K562 (cell line): ENCODE measurements around the gene PRPS2. TPM values are rescaled to one million over a fixed set of nuclear protein-coding genes. Genes with fewer than 3 reads are reported as not detected.

Source experiments
- ETV6 ChIP-seq, 3 experiments: fragments of 150-350 bp in 1 of 3; sonication (generic) in 1 of 3; formaldehyde crosslinking in 1 of 3; IDR thresholded peaks; 2 replicates each; pipeline versions ENCODE4 v1.6.1 to v1.8.0; 2014 to 2022; ENCODE audit warnings: borderline replicate concordance in 2 of 3, low read depth in 2 of 3, antibody characterized with exemption in 1 of 3, low read length in 1 of 3, mild to moderate bottlenecking in 1 of 3, missing genetic modification reagents in 1 of 3
- TAF7 ChIP-seq: fragments of 450-650 bp; IDR thresholded peaks from 2 replicates; pipeline ENCODE4 v1.6.1; 2016; ENCODE audit warnings: missing genetic modification characterization, missing compliant biosample characterization
- XRCC5 ChIP-seq: fragments of 200-400 bp; formaldehyde crosslinking; IDR thresholded peaks from 2 replicates; pipeline ENCODE4 v1.6.1; 2017; ENCODE audit warnings: low read depth, mild to moderate bottlenecking, low read length
- ZNF23 ChIP-seq: fragments of 250-450 bp; sonication (Bioruptor Pico); IDR thresholded peaks from 2 replicates; pipeline ENCODE4 v1.4.0; 2020; ENCODE audit warnings: mild to moderate bottlenecking
- polyA plus RNA-seq, 8 experiments: library from polyadenylated mRNA; depleted of rRNA in 4 of 8; stranded (reverse) in 5 of 8; unstranded in 3 of 8; fragments of >200 nt; fragmentation: Nextera tagmentation in 2 of 8; fragmentation: Illumina TruSeq in 1 of 8; extraction: Ambion mirVana in 2 of 8; extraction: Trizol in 1 of 8; gene quantifications; 2 replicates each; pipeline versions ENCODE4 v1.2.1 to v1.2.3, GENCODE V29; 2011 to 2014; ENCODE audit warnings: inconsistent platforms in 1 of 8, missing spikeins in 1 of 8
- total RNA-seq, 7 experiments: library from RNA; depleted of rRNA in 6 of 7; stranded (reverse); fragments of >200 nt in 6 of 7; fragmentation: Illumina TruSeq in 2 of 7; extraction: Trizol in 2 of 7; gene quantifications; 2 replicates each; pipeline versions ENCODE4 v1.2.1 to v1.2.3, GENCODE V29; 2011 to 2021; ENCODE audit warnings: low replicate concordance in 1 of 7
- TF ChIP-seq, protein P1 (sequence below): fragments of 450-650 bp; IDR thresholded peaks from 2 replicates; pipeline ENCODE4 v1.6.1; 2016; ENCODE audit warnings: mild to moderate bottlenecking, moderate library complexity
- TF ChIP-seq, protein P2 (sequence below): fragments of 450-650 bp; formaldehyde crosslinking; IDR thresholded peaks from 2 replicates; pipeline ENCODE4 v1.4.0; 2022; ENCODE audit warnings: missing genetic modification characterization
- TF ChIP-seq, protein P3 (sequence below): IDR thresholded peaks from 3 replicates; pipeline ENCODE4 v1.6.1; 2011; ENCODE audit warnings: borderline replicate concordance, mild to moderate bottlenecking, moderate library complexity; ENCODE audit not compliant: insufficient read length; ENCODE audit errors: extremely low read depth
- TF ChIP-seq, protein P4 (sequence below): fragments of 450-650 bp; IDR thresholded peaks from 2 replicates; pipeline ENCODE4 v1.7.1; 2018; ENCODE audit warnings: mild to moderate bottlenecking, low read depth; ENCODE audit not compliant: partially characterized antibody

Gene PRPS2
- total and polyA plus RNA-seq, 9 of the 15 experiments (the other 6 are each of a cell fraction or from before 2014, with no cell fraction given): 50.3 to 85.0 (median 62.1) TPM

DNA sequence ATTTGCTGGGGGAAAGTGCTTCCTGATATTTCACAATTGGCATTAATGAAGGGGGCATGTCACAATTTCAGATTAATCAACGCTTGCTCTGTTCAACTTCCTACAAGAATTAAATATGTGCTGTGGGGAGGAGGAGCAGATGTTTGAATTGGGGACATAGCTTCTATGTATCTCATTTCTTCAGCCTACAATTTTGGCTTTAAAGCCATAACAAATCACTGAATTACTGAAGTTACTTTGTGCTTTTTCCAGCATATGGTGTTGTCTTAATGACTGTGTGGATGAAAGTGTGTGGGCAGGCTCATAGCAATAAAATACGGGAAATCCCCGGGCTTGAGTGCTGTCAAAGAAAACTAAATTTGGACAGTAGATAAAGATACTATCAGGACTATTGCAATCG lies 76.5 kb downstream of the PRPS2 start (continued):
- TF ChIP-seq, protein P1, sequence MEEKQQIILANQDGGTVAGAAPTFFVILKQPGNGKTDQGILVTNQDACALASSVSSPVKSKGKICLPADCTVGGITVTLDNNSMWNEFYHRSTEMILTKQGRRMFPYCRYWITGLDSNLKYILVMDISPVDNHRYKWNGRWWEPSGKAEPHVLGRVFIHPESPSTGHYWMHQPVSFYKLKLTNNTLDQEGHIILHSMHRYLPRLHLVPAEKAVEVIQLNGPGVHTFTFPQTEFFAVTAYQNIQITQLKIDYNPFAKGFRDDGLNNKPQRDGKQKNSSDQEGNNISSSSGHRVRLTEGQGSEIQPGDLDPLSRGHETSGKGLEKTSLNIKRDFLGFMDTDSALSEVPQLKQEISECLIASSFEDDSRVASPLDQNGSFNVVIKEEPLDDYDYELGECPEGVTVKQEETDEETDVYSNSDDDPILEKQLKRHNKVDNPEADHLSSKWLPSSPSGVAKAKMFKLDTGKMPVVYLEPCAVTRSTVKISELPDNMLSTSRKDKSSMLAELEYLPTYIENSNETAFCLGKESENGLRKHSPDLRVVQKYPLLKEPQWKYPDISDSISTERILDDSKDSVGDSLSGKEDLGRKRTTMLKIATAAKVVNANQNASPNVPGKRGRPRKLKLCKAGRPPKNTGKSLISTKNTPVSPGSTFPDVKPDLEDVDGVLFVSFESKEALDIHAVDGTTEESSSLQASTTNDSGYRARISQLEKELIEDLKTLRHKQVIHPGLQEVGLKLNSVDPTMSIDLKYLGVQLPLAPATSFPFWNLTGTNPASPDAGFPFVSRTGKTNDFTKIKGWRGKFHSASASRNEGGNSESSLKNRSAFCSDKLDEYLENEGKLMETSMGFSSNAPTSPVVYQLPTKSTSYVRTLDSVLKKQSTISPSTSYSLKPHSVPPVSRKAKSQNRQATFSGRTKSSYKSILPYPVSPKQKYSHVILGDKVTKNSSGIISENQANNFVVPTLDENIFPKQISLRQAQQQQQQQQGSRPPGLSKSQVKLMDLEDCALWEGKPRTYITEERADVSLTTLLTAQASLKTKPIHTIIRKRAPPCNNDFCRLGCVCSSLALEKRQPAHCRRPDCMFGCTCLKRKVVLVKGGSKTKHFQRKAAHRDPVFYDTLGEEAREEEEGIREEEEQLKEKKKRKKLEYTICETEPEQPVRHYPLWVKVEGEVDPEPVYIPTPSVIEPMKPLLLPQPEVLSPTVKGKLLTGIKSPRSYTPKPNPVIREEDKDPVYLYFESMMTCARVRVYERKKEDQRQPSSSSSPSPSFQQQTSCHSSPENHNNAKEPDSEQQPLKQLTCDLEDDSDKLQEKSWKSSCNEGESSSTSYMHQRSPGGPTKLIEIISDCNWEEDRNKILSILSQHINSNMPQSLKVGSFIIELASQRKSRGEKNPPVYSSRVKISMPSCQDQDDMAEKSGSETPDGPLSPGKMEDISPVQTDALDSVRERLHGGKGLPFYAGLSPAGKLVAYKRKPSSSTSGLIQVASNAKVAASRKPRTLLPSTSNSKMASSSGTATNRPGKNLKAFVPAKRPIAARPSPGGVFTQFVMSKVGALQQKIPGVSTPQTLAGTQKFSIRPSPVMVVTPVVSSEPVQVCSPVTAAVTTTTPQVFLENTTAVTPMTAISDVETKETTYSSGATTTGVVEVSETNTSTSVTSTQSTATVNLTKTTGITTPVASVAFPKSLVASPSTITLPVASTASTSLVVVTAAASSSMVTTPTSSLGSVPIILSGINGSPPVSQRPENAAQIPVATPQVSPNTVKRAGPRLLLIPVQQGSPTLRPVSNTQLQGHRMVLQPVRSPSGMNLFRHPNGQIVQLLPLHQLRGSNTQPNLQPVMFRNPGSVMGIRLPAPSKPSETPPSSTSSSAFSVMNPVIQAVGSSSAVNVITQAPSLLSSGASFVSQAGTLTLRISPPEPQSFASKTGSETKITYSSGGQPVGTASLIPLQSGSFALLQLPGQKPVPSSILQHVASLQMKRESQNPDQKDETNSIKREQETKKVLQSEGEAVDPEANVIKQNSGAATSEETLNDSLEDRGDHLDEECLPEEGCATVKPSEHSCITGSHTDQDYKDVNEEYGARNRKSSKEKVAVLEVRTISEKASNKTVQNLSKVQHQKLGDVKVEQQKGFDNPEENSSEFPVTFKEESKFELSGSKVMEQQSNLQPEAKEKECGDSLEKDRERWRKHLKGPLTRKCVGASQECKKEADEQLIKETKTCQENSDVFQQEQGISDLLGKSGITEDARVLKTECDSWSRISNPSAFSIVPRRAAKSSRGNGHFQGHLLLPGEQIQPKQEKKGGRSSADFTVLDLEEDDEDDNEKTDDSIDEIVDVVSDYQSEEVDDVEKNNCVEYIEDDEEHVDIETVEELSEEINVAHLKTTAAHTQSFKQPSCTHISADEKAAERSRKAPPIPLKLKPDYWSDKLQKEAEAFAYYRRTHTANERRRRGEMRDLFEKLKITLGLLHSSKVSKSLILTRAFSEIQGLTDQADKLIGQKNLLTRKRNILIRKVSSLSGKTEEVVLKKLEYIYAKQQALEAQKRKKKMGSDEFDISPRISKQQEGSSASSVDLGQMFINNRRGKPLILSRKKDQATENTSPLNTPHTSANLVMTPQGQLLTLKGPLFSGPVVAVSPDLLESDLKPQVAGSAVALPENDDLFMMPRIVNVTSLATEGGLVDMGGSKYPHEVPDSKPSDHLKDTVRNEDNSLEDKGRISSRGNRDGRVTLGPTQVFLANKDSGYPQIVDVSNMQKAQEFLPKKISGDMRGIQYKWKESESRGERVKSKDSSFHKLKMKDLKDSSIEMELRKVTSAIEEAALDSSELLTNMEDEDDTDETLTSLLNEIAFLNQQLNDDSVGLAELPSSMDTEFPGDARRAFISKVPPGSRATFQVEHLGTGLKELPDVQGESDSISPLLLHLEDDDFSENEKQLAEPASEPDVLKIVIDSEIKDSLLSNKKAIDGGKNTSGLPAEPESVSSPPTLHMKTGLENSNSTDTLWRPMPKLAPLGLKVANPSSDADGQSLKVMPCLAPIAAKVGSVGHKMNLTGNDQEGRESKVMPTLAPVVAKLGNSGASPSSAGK: no peak
- TF ChIP-seq TAF7 (tag): no peak
- TF ChIP-seq ZNF23: no peak
- TF ChIP-seq, protein P2, sequence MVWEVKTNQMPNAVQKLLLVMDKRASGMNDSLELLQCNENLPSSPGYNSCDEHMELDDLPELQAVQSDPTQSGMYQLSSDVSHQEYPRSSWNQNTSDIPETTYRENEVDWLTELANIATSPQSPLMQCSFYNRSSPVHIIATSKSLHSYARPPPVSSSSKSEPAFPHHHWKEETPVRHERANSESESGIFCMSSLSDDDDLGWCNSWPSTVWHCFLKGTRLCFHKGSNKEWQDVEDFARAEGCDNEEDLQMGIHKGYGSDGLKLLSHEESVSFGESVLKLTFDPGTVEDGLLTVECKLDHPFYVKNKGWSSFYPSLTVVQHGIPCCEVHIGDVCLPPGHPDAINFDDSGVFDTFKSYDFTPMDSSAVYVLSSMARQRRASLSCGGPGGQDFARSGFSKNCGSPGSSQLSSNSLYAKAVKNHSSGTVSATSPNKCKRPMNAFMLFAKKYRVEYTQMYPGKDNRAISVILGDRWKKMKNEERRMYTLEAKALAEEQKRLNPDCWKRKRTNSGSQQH (CRISPR knock-in tag): no peak
- TF ChIP-seq ETV6 (IDR thresholded peaks at IDR 0.05; ENCODE audit: borderline replicate concordance in 1 of 2, low read depth in 2 of 2, low read length in 1 of 2): no peak
- TF ChIP-seq ETV6 (CRISPR knock-in tag; IDR thresholded peaks at IDR 0.05; ENCODE audit: borderline replicate concordance): no peak
- no peak for TF ChIP-seq XRCC5
- TF ChIP-seq, protein P3, sequence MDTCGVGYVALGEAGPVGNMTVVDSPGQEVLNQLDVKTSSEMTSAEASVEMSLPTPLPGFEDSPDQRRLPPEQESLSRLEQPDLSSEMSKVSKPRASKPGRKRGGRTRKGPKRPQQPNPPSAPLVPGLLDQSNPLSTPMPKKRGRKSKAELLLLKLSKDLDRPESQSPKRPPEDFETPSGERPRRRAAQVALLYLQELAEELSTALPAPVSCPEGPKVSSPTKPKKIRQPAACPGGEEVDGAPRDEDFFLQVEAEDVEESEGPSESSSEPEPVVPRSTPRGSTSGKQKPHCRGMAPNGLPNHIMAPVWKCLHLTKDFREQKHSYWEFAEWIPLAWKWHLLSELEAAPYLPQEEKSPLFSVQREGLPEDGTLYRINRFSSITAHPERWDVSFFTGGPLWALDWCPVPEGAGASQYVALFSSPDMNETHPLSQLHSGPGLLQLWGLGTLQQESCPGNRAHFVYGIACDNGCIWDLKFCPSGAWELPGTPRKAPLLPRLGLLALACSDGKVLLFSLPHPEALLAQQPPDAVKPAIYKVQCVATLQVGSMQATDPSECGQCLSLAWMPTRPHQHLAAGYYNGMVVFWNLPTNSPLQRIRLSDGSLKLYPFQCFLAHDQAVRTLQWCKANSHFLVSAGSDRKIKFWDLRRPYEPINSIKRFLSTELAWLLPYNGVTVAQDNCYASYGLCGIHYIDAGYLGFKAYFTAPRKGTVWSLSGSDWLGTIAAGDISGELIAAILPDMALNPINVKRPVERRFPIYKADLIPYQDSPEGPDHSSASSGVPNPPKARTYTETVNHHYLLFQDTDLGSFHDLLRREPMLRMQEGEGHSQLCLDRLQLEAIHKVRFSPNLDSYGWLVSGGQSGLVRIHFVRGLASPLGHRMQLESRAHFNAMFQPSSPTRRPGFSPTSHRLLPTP: no peak
- TF ChIP-seq, protein P4, sequence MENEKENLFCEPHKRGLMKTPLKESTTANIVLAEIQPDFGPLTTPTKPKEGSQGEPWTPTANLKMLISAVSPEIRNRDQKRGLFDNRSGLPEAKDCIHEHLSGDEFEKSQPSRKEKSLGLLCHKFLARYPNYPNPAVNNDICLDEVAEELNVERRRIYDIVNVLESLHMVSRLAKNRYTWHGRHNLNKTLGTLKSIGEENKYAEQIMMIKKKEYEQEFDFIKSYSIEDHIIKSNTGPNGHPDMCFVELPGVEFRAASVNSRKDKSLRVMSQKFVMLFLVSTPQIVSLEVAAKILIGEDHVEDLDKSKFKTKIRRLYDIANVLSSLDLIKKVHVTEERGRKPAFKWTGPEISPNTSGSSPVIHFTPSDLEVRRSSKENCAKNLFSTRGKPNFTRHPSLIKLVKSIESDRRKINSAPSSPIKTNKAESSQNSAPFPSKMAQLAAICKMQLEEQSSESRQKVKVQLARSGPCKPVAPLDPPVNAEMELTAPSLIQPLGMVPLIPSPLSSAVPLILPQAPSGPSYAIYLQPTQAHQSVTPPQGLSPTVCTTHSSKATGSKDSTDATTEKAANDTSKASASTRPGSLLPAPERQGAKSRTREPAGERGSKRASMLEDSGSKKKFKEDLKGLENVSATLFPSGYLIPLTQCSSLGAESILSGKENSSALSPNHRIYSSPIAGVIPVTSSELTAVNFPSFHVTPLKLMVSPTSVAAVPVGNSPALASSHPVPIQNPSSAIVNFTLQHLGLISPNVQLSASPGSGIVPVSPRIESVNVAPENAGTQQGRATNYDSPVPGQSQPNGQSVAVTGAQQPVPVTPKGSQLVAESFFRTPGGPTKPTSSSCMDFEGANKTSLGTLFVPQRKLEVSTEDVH: no peak
